ENCODE data around the gene RNF144A.

DNA sequence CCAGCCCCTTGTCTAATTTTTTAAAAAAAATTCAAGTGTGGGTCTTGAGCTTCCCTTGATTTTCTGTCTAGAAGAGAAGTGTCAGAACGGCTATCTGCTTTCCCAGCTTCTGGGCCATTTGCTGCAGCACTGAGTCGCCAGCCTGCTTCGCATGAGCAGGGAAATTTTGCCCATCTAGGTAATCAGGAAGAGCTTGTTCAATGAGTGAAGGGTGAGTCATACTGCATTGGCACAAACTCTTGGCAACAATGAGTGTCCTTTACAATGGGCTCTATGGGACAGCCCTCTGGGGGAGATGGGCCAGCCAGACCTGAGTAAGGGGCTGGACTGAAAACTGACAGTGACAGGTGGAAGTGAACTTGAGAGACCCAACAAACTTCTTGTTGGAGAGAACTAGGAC lies 2.4 kb upstream of the RNF144A start:
- TF ChIP-seq, protein P1, sequence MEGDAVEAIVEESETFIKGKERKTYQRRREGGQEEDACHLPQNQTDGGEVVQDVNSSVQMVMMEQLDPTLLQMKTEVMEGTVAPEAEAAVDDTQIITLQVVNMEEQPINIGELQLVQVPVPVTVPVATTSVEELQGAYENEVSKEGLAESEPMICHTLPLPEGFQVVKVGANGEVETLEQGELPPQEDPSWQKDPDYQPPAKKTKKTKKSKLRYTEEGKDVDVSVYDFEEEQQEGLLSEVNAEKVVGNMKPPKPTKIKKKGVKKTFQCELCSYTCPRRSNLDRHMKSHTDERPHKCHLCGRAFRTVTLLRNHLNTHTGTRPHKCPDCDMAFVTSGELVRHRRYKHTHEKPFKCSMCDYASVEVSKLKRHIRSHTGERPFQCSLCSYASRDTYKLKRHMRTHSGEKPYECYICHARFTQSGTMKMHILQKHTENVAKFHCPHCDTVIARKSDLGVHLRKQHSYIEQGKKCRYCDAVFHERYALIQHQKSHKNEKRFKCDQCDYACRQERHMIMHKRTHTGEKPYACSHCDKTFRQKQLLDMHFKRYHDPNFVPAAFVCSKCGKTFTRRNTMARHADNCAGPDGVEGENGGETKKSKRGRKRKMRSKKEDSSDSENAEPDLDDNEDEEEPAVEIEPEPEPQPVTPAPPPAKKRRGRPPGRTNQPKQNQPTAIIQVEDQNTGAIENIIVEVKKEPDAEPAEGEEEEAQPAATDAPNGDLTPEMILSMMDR (IDR thresholded peaks at IDR 0.05) = no peak
- peak in 1 of 3 donors; percentile 18 for TF ChIP-seq POLR2AphosphoS5 (IDR thresholded peaks at IDR 0.05)
- no peak for TF ChIP-seq POLR2A (IDR thresholded peaks at IDR 0.05)

Data from breast epithelium (tissue), 3 donors.